Smooth muscle cell of the brain vasculature (primary cell): ENCODE data around the gene MMP17.

ENCODE experiments used
- DNase-seq: peaks from one replicate; pipeline ENCODE4 v3.0.0-alpha.2; 2012; ENCODE audit warnings: low read depth, low spot score

Gene MMP17

DNA sequence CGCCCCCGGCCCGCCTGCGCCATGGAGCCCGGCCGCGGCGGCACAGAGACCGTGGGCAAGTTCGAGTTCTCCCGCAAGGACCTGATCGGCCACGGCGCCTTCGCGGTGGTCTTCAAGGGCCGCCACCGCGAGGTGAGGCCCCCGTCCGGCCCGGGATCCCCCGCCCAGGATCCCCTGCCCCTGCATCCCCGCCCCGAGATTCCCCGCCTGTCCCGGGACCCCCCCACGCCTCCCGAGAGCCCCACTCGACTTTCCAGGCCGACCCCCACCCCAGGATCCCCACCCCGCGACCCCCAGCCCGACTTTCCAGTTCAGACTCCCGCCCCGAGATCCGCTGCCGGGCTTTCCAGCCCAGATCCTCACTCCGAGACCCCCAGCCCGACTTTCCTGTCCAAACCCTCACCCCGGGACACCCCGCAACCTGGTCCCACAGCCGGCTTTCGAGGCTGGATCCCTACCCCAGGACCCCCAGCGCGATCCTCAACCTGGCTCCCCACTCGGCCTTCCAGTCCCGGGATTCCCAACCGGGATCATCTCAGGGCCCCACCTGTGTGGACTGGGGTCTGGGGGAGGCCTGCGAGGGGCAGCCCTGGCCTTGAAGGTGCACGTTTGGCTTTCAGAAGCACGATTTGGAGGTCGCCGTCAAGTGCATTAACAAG, 66.9 kb downstream of the MMP17 start:
- DNase-seq, result no peak

DNA sequence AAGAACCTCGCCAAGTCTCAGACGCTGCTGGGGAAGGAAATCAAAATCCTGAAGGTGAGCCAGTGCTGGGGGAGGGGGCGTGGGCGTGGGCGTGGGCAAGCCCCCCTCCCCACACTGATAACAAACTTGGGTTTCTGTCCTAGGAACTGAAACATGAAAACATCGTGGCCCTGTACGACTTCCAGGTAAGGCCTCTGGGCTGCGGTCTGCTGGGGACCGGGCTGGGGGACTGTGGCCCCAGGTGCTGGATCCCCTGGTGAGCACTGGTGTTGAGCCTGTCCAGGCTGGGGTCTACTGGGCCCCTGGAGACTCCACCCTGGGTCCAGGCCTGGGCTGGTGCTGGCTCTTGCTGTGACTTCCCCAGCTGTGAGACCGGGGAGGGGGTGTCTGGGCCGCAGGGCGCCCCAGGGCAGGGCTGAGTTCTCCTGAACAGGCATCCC, 67.5 kb downstream of the MMP17 start:
- DNase-seq, result no peak

DNA sequence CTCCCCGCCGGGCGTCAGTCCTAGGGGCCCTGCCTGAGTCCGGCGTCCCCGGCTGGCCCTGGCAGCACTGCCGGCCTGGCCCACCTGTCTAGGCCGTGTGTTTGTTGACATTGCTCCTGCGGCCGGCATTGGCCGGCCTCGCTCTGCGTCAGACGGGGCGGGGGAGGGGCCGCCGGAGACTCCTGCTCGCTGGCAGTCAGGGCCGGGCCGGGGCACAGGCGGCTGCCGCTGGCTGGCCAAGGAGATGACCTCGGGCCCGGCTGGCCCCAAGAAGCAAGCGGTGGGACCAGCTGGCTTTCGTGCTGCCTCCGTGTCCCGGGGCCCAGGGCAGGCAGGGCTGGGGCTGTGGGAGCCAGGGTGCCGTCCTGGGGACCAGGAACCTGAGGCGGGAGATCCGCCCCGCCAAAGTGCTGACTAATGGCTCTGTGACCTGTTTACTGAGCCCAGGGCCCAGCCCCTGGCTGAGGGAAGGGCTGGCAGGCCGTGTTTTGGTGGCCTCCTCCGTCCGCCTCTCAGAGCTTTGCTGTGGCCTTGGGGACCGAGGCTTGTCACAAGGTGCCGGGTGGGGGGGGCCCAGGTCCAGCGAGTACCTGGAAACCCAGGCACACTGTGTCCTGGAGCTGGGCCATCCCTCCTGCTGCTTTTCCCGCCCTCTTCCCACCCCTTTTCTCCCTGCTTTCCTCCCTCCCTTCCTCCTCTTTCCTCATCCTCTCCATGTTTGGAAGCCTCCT, 68.1 kb downstream of the MMP17 start:
- peak; percentile 70 for DNase-seq

DNA sequence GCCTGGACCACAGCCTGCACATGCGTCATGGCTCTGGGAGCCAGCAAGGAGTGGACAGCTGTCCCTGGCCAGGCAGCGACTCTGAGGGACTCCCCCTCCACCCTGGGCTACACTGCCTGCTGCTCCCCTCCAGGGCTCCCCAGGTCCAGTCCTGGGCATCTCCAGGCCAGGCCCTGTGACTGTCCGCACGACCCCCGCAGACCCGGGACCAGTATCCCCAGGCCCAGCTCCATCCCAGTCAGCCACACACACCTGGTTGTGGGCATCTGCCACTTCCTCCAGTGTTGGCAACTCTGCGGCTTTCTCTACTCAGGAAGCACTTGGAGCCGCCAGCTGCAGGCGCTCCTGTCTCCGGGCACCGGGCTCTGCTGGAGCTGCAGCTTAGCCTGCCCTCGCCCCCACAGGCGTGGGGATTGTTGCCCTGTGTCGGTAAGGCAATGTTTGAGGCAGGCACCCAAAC, 68.6 kb downstream of the MMP17 start:
- no peak for DNase-seq

DNA sequence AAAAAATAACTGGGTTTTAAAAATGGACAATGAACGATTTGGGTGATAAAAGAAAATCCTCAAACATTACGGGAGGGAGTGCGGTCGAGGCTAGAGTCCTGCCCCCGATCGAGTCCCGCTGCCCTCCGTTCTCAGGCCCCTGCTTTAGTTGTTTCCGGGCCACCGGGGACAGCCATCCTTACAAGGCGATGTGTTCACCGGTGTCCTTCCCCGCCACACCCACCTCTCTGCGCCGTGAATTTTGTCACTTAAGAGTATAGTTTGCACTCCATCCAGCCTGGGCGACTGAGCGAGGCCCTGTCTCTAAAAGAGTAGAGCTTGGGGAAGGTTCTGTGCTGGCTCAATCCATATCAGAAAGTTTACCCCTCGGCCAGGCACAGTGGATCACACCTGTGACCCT, 69.1 kb downstream of the MMP17 start:
- DNase-seq, result no peak

DNA sequence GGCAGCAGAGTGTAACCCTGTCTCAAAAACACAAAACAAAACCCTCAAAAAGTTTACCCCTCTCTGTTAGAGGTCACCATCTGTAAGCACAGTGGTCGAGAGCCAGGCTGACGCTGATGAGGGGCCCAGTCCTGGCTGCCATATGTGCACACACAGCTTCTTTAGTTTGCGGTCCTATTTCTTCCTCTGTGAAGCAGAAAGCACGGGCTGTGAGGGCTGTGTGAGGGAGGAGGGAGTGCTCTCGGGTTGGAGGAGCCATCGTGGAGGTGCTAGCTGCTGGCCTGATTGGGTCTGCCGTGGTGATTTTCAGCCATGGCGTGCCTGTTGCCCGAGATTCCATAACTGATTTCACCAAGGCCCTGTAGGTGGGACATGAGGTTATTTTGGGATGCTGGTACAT, 69.7 kb downstream of the MMP17 start:
- DNase-seq, result no peak

DNA sequence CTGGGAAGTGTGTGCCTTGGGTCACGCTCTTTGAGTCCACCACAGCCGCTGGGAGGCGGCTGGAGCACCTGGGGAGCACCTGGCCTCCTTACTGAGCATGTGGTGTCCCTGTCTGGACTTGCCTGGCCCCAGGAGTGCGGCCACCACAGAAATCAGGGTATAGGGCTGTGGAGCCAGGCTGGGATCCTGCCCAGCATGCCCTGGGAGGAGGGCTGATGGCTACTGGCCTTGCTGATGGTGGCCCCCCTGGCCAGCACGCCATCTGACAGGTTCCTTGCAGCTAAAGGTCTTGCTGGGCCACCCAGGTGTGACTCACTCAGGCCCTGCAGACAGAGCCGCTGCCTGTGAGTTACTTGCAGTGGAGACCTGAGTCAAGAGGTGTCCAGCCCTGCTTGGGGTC, 72.2 kb downstream of the MMP17 start:
- no peak for DNase-seq
